Measurements from ENCODE around the gene OTUB2. TPM values are rescaled to one million over a fixed set of nuclear protein-coding genes. Genes with fewer than 3 reads are reported as not detected.

OTUB2 gene
- total RNA-seq, 6 donors from 2014 or later = 0.22 to 1.8 (median 1.1) TPM

DNA sequence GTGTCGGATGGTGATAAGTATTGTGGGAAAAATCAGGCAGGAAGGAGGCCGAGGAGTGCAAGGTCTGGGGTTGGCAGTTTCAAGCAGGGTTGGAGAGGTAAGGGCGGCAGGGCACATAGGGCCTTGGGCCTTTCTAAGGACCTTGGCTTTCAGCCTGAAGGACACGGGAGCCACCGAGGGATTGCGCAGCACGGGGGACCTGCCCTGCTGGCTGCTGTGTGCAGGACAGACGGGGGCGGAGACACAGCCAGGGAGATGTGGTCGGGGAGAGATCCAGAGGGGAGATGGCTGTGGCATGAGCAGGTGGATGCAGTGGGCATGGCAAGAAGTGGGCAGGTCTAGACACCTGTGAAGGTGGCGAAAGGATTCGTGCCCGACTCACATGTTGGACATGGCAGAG is 14.7 kb downstream of the OTUB2 start:
- H3K27me3 ChIP-seq = no peaks in the 10 kb centered on the region
- no peak for TF ChIP-seq POLR2AphosphoS5 (IDR thresholded peaks at IDR 0.05)
- no peak for TF ChIP-seq EP300 (IDR thresholded peaks at IDR 0.05)
- no peak for TF ChIP-seq POLR2A (IDR thresholded peaks at IDR 0.05)
- TF ChIP-seq, protein P1, sequence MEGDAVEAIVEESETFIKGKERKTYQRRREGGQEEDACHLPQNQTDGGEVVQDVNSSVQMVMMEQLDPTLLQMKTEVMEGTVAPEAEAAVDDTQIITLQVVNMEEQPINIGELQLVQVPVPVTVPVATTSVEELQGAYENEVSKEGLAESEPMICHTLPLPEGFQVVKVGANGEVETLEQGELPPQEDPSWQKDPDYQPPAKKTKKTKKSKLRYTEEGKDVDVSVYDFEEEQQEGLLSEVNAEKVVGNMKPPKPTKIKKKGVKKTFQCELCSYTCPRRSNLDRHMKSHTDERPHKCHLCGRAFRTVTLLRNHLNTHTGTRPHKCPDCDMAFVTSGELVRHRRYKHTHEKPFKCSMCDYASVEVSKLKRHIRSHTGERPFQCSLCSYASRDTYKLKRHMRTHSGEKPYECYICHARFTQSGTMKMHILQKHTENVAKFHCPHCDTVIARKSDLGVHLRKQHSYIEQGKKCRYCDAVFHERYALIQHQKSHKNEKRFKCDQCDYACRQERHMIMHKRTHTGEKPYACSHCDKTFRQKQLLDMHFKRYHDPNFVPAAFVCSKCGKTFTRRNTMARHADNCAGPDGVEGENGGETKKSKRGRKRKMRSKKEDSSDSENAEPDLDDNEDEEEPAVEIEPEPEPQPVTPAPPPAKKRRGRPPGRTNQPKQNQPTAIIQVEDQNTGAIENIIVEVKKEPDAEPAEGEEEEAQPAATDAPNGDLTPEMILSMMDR (IDR thresholded peaks at IDR 0.05) = no peak
- no peak overlapping the region for H3K4me3 ChIP-seq
- DNase-seq = peak in 1 of 2 donors; percentile 59
- no peak overlapping the region for H3K27ac ChIP-seq
- 91% methylated on average over 13 of the region's 13 CpGs for WGBS, 2 donors
- peaks cover 0 to 15% (median 11%) of the 10 kb centered on the region in 4 donors for H3K4me1 ChIP-seq
- H3K9me3 ChIP-seq = no peaks in the 10 kb centered on the region
- ATAC-seq (ENCODE audit: low FRiP score in 2 of 2) = no peak
- peaks cover 0 to 25% (median 17%) of the 10 kb centered on the region in 4 donors for H3K36me3 ChIP-seq

DNA sequence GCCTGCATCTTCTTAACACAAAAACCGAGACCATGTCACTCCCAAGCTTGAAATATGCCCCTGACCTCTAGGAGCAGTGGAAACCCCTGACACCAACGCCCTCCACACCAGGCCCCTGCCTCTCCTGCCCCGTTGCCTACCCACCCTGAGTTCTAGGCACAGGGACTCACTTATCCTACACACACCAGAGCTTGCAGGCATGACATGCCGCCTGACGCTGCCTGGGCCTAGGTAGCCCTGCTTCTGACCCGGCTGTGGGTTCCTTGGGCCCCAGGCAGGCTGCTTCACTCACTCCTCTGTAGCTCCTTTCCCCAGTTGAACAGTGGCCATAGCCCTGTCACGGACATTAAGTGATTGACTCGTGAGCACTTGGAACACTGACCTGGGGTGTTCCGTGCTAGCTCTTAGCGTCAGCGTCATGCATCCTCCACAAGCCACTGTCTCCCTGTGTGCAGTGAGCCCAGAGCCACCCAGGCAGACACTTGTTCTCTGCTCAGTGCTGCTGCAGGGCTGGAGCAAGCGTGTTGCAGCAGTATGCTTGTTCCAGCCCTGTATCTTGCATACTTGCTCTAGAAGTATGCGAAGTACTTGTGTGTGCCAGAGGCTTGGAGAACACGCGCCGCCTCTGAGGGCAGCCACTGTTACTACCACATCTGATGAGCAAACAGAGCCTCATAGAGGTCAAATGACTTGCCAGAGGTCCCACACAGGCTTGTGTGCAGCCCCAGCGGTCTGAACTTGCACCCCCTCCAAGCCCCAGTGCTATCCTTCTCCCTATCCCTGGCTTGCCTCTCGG is 15.6 kb downstream of the OTUB2 start:
- peak overlapping the region in 1 of 4 donors; percentile 25 for H3K27ac ChIP-seq
- DNase-seq (peak; percentile 47 to 67), ATAC-seq (ENCODE audit: low FRiP score in 2 of 2) (peak; percentile 66 to 68)
- TF ChIP-seq POLR2A (IDR thresholded peaks at IDR 0.05) = no peak
- TF ChIP-seq POLR2AphosphoS5 (IDR thresholded peaks at IDR 0.05) = no peak
- TF ChIP-seq EP300 (IDR thresholded peaks at IDR 0.05) = no peak
- TF ChIP-seq, protein P1 (IDR thresholded peaks at IDR 0.05) = peak in 1 of 6 experiments; percentile 8
- no peaks in the 10 kb centered on the region for H3K9me3 ChIP-seq
- WGBS, 2 donors = 74 to 84% methylated on average over 7 to 18 of the region's 18 CpGs
- peaks cover 3 to 32% (median 24%) of the 10 kb centered on the region in 4 donors for H3K36me3 ChIP-seq
- H3K4me3 ChIP-seq = no peak overlapping the region
- no peaks in the 10 kb centered on the region for H3K27me3 ChIP-seq
- peaks cover 0 to 15% (median 11%) of the 10 kb centered on the region in 4 donors for H3K4me1 ChIP-seq

DNA sequence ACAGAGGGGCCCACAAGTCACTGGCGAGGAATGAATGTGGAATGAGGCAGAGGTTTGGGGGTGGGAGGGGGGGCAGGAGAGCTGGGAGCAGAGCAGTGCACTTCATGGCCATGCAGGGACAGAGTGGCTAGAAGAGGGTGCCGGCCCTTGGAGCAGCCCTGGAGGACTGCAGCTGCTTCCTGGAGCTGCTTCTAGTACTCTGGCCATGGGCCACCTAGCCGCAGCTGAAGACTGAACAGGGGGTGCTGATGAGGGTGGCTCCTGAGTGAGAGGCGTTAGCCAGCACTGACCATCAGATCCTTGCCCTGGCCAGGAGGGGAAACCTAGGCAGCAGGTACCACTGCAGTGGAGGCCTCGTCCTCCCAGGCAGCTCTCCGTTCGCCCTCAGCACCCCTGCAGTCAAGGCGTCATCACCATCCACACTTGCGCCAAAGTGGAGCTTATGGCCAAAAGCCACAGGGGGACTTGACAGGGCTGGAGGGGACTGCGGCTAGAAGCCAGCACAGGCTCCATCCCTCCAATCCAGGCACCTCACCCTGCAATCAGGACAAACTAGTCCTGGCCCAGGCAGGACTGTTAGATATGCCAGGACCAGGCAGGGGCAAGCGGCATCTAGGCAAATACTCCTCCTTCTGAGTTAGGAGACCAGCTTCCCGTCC is 16.4 kb downstream of the OTUB2 start:
- Histone ChIP-seq H3K27me3 (no peaks in the 10 kb centered on the region), H3K27ac (peak overlapping the region in 1 of 4 donors; percentile 25), H3K36me3 (peaks cover 3 to 40% (median 32%) of the 10 kb centered on the region in 4 donors), H3K9me3 (no peaks in the 10 kb centered on the region), H3K4me1 (peaks cover 0 to 15% (median 11%) of the 10 kb centered on the region in 4 donors), H3K4me3 (no peak overlapping the region)
- DNase-seq = no peak
- 75 to 97% methylated on average over 3 to 12 of the region's 12 CpGs for WGBS, 2 donors
- no peak for TF ChIP-seq EP300 (IDR thresholded peaks at IDR 0.05)
- TF ChIP-seq POLR2A (IDR thresholded peaks at IDR 0.05) = no peak
- no peak for TF ChIP-seq POLR2AphosphoS5 (IDR thresholded peaks at IDR 0.05)
- TF ChIP-seq, protein P1 (IDR thresholded peaks at IDR 0.05) = no peak
- peak in 1 of 2 donors; percentile 9 for ATAC-seq (ENCODE audit: low FRiP score in 2 of 2)

DNA sequence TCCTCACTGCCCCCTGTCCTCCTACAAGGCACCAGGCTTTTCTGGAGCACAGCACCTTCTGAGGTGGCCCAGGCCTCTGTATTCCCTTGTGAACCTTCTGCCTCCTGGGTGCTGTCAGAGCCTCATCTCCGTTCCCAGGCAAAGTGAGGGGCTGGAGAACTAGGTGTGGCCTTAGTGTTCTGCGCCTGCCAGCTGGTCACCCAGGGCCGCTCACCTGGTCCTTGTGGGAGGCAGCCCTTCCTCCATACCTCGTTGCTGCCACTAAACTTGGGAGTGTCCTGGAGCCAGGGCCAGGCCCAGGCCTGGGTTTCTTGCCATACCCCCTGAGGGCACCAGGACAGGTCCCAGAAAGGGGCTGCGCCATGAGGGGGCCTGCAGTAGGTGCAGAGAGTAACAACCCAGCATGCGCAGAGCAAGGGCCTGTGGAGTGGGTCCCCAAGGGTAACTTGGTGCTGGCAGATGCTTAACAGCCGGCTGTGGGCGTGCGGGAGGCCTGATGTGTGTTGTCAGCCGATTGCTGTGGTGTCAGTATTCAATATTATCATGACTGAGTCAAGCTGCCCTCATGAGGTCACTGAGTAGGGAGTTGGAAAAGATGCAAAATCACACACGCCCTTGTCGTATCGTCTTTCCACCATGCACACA is 17.1 kb downstream of the OTUB2 start:
- DNase-seq (peak in 1 of 2 donors; percentile 65), ATAC-seq (ENCODE audit: low FRiP score in 2 of 2) (peak in 1 of 2 donors; percentile 21)
- Histone ChIP-seq H3K9me3 (no peaks in the 10 kb centered on the region), H3K36me3 (peaks cover 3 to 47% (median 39%) of the 10 kb centered on the region in 4 donors), H3K4me1 (peaks cover 0 to 15% (median 11%) of the 10 kb centered on the region in 4 donors), H3K27me3 (no peaks in the 10 kb centered on the region), H3K27ac (no peak overlapping the region), H3K4me3 (no peak overlapping the region)
- WGBS, 2 donors = 82 to 89% methylated on average over 11 to 13 of the region's 13 CpGs
- TF ChIP-seq EP300 (IDR thresholded peaks at IDR 0.05) = no peak
